Spinal cord (tissue), 10 donors: ENCODE data around the gene CCDC201. TPM values are rescaled to one million over a fixed set of nuclear protein-coding genes. Genes with fewer than 3 reads are reported as not detected.
"Not testable (repeated sequence)": the region's sequence is repeated elsewhere in the genome, so short reads cannot be mapped to it uniquely, and the experiment has no call there.

Experiments used
- DNase-seq, 6 donors: peaks; one replicate each; pipeline versions ENCODE4 v3.0.0 to v3.0.0-alpha.2; 2013 to 2015; ENCODE audit warnings: low spot score in 6 of 6, low read depth in 4 of 6
- H3K27ac ChIP-seq: one replicate; pipeline ENCODE4 v1.5.1; 2013; ENCODE audit warnings: low read depth, low read length, control low read depth
- H3K27me3 ChIP-seq: one replicate; pipeline ENCODE4 v1.6.1; 2013; ENCODE audit warnings: low read length; ENCODE audit not compliant: control insufficient read depth, insufficient read depth
- H3K36me3 ChIP-seq: one replicate; pipeline ENCODE4 v1.6.1; 2013; ENCODE audit warnings: low read length; ENCODE audit not compliant: control insufficient read depth, insufficient read depth
- H3K4me1 ChIP-seq: one replicate; pipeline ENCODE4 v1.6.1; 2013; ENCODE audit warnings: low read length; ENCODE audit not compliant: control insufficient read depth, insufficient read depth
- H3K4me3 ChIP-seq: one replicate; pipeline ENCODE4 v1.5.1; 2013; ENCODE audit warnings: low read depth, low read length, control low read depth
- H3K9me3 ChIP-seq: one replicate; pipeline ENCODE4 v1.6.1; 2013; ENCODE audit warnings: low read length; ENCODE audit not compliant: control insufficient read depth, insufficient read depth
- WGBS: methylation state at CpG from one replicate; pipeline ENCODE4 v1.1.5; 2013; ENCODE audit warnings: missing lambda C conversion rate; ENCODE audit not compliant: insufficient coverage; 5-methylcytosine and 5-hydroxymethylcytosine counted together
- polyA plus RNA-seq, 2 donors: library from polyadenylated mRNA; unstranded; fragments of 120-200 nt; gene quantifications; one replicate each; pipeline ENCODE4 v1.2.1, GENCODE V29; 2013; ENCODE audit not compliant: insufficient read length in 2 of 2
- total RNA-seq, 2 donors: library from RNA; depleted of rRNA in 1 of 2; stranded (reverse); fragments of 120-200 nt in 1 of 2; fragments of >200 nt in 1 of 2; gene quantifications; one replicate each; pipeline versions ENCODE4 v1.2.3 to v1.2.4, GENCODE V29; 2013 to 2014
- donor health status: healthy.

The CCDC201 gene
- total and polyA plus RNA-seq, 4 donors: not detected

GRCh38 chr7:45827731-45828130 is 45.2 kb downstream of the CCDC201 start:
- DNase-seq, H3K36me3 ChIP-seq: not testable (repeated sequence)

GRCh38 chr7:45826550-45826949 is 46.3 kb downstream of the CCDC201 start:
- not testable (repeated sequence) for H3K27me3 ChIP-seq, H3K36me3 ChIP-seq, H3K9me3 ChIP-seq, H3K4me1 ChIP-seq, DNase-seq, H3K27ac ChIP-seq, H3K4me3 ChIP-seq
- WGBS: 94% methylated on average over 3 of the region's 3 CpGs

More at GRCh38 chr7:45827731-45828130, 45.2 kb downstream of the CCDC201 start:
- not testable (repeated sequence) for H3K27me3 ChIP-seq, H3K27ac ChIP-seq, H3K4me1 ChIP-seq, H3K4me3 ChIP-seq, H3K9me3 ChIP-seq
- WGBS: 94% methylated on average over 7 of the region's 13 CpGs

- not testable (repeated sequence) for H3K4me1 ChIP-seq, H3K9me3 ChIP-seq, H3K27ac ChIP-seq, DNase-seq, H3K4me3 ChIP-seq, H3K36me3 ChIP-seq, H3K27me3 ChIP-seq
- no CpG with 5 or more reads among the region's 12 CpGs for WGBS
These were observed 54.1 kb downstream of the CCDC201 start for GRCh38 chr7:45818763-45819162.

- DNase-seq, H3K4me3 ChIP-seq, H3K9me3 ChIP-seq, H3K4me1 ChIP-seq, H3K27ac ChIP-seq, H3K27me3 ChIP-seq: not testable (repeated sequence)
- 92% methylated on average over 9 of the region's 12 CpGs for WGBS
- peaks cover 16% of the 10 kb centered on the region for H3K36me3 ChIP-seq
These were observed 55.0 kb downstream of the CCDC201 start for GRCh38 chr7:45817913-45818312.

GRCh38 chr7:45817016-45817415 is 55.9 kb downstream of the CCDC201 start:
- H3K9me3 ChIP-seq, DNase-seq, H3K4me1 ChIP-seq, H3K27ac ChIP-seq, H3K4me3 ChIP-seq, H3K27me3 ChIP-seq: not testable (repeated sequence)
- no CpG with 5 or more reads among the region's 8 CpGs for WGBS
- peaks cover 18% of the 10 kb centered on the region for H3K36me3 ChIP-seq

- 92% methylated on average over 35 of the region's 37 CpGs for WGBS
- not testable (repeated sequence) for H3K4me1 ChIP-seq, DNase-seq, H3K27me3 ChIP-seq, H3K27ac ChIP-seq, H3K9me3 ChIP-seq, H3K4me3 ChIP-seq
- H3K36me3 ChIP-seq: peaks cover 32% of the 10 kb centered on the region
These were observed 58.4 kb downstream of the CCDC201 start for GRCh38 chr7:45814216-45815118.

- not testable (repeated sequence) for DNase-seq
These were observed 59.1 kb downstream of the CCDC201 start for GRCh38 chr7:45813771-45814170.

GRCh38 chr7:45812946-45813345 is 59.9 kb downstream of the CCDC201 start:
- H3K27ac ChIP-seq: no peak overlapping the region
- H3K9me3 ChIP-seq: no peaks in the 10 kb centered on the region
- H3K4me3 ChIP-seq: no peak overlapping the region
- WGBS: 95% methylated on average over 24 of the region's 24 CpGs
- H3K36me3 ChIP-seq: peaks cover 32% of the 10 kb centered on the region
- no peaks in the 10 kb centered on the region for H3K27me3 ChIP-seq
- H3K4me1 ChIP-seq: no peaks in the 10 kb centered on the region
- no peak for DNase-seq

More at GRCh38 chr7:45813771-45814170, 59.1 kb downstream of the CCDC201 start:
- not testable (repeated sequence) for H3K4me3 ChIP-seq, H3K4me1 ChIP-seq, H3K9me3 ChIP-seq, H3K27me3 ChIP-seq, H3K27ac ChIP-seq
- H3K36me3 ChIP-seq: peaks cover 32% of the 10 kb centered on the region
- 93% methylated on average over 14 of the region's 18 CpGs for WGBS

GRCh38 chr7:45811652-45812234 is 61.1 kb downstream of the CCDC201 start:
- 86% methylated on average over 25 of the region's 26 CpGs for WGBS
- H3K9me3 ChIP-seq, H3K27ac ChIP-seq, H3K27me3 ChIP-seq, H3K4me3 ChIP-seq, DNase-seq, H3K4me1 ChIP-seq: not testable (repeated sequence)
- H3K36me3 ChIP-seq: peaks cover 32% of the 10 kb centered on the region
